GM12801 (cell line): Measurements from ENCODE around the gene TNFRSF9.

Experiments
- CTCF ChIP-seq: IDR thresholded peaks from one replicate; pipeline ENCODE4 v1.5.1; 2011; ENCODE audit warnings: control low read depth; ENCODE audit not compliant: insufficient read length; ENCODE audit errors: extremely low read depth

TNFRSF9 gene

DNA sequence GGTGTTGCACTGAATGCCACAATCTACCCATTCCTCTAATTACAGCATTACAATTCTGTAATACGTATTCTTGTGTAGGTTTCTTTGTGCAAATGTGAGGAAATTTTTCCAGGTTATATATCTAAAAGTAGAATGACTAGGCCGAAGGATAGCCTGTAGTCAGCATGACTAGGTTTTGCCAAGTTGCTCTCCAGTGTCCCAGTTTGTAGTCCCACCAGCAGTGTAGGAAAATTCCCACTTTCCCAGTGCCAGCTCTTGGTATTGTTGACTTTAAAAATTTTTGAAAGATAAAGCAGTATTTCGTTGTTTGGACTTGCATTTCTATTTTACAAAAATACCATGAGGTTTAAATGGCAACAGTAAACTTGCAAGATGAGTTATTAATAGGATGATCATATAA is 23.8 kb upstream of the TNFRSF9 start:
- TF ChIP-seq CTCF = no peak

DNA sequence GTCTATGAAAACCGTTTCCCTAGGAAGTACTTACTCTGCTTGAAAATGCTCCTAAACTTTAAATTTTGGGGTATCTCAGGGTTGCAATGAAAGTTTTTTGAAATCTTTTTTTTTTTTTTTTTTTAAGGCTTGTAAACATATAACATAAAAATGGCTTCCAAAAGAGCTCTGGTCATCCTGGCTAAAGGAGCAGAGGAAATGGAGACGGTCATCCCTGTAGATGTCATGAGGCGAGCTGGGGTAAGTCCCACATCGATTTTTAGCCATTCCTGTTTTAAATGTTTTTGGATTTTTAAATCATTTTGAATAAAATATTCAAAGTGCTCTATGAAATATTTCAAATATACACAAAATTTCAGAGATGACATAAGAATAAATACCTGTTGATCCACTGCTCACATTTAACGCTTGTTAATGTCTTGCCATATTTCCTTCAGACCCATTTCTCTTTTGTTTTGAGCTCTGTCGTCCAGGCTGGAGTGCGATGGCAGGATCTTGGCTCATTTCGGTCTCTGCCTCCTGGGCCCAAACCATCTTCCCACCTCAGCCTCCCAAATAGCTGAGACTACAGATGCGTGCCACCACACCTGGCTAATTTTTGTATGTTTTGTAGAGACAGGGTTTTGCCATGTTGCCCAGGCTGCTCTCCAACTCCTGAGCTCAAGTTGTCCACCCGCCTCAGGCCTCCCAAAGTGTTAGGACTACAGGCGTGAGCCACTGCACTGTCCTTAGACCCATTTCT is 22.2 kb upstream of the TNFRSF9 start:
- no peak for TF ChIP-seq CTCF

DNA sequence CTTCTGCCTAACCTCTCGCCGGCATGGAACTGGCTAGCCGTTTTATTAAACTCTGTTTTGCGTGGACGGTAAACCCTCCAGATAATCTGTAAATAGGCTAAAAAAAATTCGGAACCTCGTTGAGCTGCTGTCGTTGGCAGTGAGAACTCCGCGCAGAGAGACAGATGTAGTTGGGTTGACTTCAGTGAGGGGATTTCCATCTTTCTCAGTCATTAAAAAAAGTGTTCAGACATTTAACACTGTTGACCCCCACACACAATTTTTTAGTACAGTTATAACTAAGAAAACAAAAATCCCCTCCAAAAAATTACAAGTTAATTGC is 21.3 kb upstream of the TNFRSF9 start:
- TF ChIP-seq CTCF = no peak

GRCh38 chr1:7961216-7962013 is 20.8 kb upstream of the TNFRSF9 start, which contains the start of gene PARK7:
PARK7 (plus strand) TSS chr1:7961711; CDS start chr1:7962786, 1,075 bp downstream.
- TF ChIP-seq CTCF = no peak

DNA sequence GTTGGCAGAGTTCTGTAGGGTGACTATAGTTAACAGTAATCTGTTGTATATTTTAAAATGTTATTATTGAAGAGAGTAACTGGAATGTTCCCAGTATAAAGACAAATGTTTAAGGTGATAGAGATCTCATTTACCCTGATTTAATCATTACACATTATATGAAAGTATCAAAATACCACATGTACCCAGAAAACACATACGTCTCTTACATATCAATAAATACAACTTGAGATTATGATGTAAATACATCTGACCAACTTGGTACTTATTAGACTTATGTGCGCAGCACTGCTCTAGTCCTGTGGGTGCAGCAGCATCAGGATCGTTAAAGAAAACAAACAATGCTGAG is 20.2 kb upstream of the TNFRSF9 start:
- TF ChIP-seq CTCF = no peak

GRCh38 chr1:7960165-7960564 is 19.5 kb upstream of the TNFRSF9 start:
- no peak for TF ChIP-seq CTCF

DNA sequence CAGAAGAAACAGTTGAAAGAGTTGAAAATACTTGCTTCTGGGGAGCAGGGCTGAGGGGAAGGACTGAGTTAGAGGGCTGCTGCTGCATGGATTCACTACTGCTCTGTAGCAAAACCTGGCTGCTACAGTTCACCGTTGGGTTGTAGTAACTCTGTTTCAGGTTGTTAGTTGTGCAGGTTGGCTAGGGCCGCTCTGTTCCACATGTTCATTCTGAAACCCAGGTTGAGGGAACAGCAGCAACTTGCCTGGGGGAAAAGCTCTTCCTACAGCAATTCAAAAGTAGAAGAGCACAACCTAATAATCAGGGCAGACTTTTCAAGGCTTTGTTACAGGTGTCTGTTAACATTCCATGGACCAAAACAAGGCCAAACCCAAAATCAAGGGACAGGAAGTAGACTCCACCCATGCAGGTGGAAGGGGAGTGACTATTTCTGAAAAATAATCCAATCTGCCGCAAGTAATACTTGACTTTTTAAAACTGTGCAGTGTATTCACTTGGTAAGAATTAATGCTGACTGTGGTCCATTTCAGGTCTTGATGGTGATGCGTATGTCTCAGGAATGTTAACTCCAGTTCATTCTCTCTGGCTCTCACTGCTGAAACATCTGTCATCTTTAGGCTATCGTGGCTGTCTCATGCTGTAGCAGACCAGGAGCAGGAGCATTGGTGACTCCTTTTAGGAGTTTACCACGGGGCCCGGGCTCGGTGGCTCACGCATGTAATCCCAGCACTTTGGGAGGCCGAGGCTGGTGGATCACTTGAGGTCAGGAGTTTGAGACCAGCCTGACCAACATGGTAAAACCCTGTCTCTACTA is 15.8 kb upstream of the TNFRSF9 start:
- TF ChIP-seq CTCF = no peak
